ENCODE data around the gene PXN.
"Not testable (repeated sequence)": the region's sequence is repeated elsewhere in the genome, so short reads cannot be mapped to it uniquely, and the experiment has no call there.

PXN gene

DNA sequence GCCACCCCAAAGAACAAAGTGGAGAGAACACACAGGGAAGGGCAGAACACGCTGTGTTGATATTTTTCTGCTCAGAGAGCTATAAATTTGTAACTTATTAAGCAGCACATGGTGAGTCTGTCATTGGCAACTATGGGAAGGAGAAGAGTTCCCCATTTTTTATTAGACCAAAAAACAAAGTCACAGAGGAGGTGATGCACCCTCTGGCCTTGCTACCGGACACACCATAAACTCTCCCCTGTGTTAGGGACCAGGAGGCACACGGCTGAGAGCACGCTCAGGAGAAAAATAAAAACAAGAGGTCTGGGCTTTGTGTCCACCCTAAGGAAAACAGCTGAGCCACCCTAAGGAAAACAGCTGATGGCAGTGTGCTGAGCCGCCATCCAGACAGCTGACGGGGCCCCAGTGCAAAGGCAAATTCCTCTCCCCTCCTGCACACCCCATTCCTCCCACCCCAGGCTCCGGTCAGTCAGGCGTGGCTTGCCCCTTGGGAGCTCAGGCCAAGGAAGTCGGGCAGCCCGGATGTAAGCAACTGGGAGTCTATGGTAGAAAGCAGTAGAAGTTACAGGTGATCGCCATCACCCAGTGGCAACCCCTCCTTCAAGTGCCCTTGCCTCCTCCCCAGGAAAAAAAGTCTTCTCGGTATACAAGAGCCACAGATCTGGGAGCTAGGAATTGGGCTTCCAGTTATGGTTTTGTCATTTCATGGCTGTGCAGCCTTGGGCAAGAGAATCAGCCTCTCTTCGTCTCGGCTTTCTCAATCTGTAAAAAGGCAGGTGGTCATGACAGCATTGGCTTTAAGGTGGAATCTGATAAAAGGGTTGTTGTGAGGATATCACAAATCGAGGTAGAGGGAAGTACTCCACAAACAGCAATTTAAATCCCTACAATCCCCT is 2.4 kb downstream of the PXN start:
- DNase-seq (ENCODE audit: low read depth in 2 of 2): no peak

DNA sequence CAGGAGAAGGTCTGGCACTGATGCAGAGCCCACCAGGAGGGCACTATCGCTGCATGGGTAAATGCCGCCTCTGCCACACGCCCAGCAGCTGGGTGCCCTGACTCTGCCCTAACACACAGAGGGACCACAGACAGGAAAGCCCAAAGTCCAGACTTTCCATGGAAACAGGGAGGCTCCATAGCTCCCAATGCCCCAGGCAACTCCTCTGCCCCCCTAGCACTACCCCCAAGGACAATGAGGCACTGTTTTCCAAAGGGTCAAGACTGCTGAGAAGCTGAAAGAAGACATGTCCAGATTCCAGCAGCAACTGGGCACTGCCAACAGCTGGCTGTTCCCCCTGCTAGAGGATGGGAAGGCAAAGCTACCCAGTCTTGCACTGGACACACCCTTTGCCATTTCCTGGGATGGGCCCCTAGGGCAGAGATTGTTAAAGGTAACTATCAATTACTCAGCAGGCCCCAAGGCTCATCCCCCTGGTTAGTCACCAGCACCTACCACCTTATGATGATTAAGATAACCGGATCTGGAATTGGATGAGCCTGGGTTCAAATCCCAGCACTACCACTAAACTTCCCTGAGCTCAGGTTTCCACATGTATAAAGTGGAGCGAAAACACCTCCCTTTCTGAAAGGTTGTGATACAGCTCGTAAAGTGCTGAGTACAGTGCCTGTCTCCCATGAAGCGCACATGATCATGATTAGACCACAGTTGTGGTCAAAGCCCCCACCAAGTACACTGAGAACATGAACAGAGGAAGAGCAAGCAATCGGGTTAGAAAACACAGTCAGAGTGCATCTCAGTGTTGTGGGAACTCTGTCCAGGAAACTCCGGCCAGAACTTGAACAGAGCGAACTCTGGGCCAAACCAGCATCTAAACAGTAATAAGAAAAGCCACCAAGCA is 3.3 kb downstream of the PXN start:
- no peak for DNase-seq (ENCODE audit: low read depth in 2 of 2)

DNA sequence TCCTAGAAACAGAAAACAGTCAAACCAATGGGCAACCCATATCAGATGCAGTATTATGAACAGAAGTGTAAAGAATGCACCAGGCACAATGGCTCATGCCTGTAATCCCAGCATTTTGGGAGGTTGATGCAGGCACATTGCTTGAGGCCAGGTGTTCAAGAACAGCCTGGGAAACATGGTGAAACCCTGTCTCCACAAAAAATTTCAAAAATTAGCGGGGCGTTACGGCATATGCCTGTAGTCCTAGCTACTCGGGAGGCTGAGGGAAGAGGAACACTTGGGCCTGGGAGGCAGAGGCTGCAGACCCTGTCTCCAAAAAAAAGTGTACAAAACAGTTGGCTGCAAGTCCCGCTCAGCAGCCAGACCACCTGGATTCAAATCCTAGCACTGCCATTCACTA is 4.9 kb downstream of the PXN start:
- DNase-seq (ENCODE audit: low read depth in 2 of 2): no peak

DNA sequence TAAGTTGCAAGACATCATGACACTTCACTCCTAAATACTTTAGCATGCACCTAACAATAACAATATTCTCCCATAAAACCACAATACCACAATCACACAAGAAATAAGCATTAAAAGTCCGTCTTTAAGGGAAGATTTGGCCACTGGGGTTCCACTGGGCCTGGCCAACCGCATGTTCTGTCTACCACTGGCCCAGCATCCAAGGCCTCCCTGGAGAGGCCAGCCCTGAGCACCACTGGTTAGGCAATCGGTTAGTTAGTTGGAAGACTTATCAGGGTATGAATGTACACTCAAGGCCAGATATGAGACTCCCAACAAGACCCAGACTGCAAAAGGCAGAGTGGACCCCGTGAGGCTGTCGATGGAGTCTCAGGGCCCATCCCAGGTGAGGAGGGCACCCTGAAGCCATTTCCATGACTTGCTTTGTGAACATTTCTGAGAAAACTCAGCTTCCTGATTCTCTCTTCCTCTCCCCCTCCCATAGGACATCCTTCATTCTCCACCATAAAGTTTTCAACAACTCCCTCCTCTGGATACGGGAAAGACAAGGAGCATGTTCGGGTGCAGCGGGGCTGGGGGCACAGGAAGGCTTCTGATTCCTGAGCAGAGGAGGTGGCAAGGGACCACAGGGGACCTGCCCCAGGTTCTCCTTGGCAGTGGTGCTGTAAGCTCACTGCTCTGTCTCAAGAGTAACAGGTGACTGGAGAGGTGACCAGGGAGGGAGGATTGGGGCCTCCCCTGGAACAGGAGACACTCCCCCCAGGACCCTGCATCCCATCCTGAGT is 5.9 kb downstream of the PXN start:
- no peak for DNase-seq (ENCODE audit: low read depth in 2 of 2)

DNA sequence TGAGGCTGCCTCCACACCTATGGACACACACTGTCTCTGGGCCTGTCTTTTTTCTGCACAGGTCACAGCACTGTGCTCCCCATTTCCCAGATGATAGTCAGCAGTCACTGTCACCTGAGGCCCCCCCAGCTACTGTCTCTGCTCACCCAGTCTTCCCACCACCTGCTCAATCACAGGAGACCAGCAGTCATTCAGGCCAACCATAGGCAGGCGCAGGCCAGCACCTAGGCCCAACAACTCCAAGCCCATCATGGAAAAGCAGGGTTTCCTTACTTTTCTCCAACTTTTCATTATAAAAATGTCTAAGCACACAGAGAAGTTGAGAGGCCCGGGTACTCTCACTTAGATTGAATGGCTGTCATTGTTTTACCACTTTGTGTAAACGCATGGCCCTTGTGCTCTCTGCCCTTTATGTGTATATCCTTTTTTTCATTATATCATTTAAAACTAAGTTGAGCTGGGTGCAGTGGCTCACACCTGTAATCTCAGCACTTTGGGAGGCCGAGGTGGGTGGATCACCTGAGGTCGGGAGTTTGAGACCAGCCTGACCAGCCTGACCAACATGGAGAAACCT is 7.1 kb downstream of the PXN start:
- DNase-seq (ENCODE audit: low read depth in 2 of 2): no peak

DNA sequence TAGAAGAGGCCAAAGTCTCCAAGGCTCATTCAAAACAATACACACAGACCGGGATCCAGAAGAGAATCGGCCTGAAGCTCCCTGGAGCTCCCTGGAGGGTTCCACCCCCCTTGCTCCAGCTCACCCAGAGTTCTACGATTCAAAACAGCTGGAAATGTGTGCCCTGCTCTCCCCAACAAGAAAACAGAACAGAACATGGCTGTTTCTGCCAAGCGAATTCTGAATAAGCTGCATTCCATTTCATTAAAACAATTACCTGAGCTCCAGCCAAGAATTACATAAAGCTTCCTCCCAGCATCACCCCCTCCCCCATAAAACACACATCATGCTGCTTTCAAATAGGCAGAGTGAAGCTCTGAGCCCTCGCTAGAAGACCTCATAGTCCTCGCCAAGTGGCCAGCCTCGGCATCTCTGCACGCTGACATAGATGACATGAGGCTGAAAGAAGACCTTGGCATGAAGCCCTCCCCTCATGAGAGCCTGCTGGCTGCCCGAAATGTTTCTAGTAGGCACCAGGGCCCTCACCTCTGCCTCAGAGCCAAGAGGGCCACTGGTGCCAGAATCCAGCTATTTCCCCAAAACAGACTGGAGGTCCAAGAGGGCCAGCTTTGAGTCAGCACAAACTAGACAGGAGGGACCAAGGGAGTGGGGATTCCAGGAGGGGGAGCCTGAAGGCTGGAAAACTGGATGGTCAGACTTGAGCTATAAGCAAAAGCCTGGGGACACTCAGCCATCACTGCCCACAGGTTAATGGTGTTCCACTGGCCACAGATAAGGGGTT is 8.3 kb downstream of the PXN start:
- DNase-seq (ENCODE audit: low read depth in 2 of 2): no peak

DNA sequence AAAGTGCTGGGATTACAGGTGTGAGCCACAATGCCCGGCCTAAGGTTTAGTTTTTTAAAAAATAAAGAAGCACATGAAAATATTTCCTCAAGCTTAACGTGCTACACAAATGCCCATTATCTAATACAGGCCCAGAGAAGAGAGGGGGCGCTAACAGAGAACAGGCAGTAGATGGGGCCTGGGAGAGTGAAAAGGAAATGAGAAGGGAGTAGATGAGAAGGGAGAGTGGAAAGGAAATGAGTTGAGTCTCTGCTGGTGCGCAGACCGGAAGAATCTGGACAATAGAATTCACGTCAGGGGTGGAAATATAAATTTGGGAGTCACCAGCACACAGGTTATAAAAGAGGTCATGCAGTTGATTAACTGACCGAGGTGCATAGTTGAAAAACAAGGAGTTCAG is 10.7 kb downstream of the PXN start:
- DNase-seq (ENCODE audit: low read depth in 2 of 2): no peak

DNA sequence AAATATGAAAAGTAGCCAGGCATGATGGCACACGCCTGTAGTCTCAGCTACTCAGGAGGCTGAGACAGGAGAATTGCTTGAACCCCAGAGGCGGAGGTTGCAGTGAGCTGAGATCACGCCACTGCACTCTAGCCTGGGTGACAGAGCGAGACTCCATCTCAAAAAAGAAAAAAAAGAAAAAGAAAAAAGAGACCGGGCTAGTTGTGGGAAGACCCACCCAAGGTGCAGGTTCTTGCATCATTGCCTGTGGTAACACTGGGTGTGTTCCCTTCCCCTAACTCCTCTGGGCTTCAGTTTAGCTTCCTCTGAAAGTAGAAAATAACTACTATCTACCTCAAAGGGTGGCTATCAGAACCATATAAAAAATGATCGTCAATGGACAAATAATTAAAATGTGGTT is 12.2 kb downstream of the PXN start:
- not testable (repeated sequence) for DNase-seq (ENCODE audit: low read depth in 2 of 2)

DNA sequence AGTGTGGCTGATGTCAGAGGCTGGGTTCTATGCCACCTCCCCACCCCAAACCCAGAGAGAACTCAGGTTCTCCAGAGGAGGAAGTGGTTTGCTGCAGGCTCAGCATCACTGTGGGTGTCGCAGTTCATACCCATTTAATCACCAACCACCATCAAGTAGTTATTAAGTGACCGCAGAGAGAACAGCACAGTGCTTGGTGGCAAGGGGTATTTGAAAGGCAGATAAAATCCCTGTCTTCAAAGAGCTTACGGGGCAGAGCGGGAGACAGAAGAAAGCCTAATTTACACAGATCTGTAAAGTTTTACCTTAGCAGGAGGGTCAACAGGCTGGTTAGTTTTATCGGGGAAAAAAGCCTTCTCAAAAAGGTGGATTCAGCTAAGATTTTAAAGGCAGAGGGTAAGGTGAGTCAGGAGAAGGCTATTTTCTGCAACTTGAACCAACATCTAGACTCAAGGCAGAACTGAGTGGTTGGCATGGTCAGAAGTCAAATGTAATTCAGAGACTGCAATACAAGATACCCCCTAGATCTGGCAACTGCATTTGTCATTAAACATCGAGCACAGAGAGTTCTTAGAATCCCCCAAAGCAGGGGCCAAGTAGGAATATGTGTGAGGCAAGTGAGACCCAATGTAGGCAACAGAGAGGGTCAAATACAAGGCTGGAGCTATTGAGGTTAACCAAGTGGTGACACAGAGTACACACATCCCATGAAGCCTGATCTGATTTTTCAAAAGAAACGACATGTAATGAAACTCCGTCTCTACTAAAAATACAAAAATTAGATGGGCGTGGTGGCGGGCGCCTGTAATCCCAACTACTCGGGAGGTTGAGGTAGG is 13.2 kb downstream of the PXN start:
- peak; percentile 45 to 60 for DNase-seq (ENCODE audit: low read depth in 2 of 2)

DNA sequence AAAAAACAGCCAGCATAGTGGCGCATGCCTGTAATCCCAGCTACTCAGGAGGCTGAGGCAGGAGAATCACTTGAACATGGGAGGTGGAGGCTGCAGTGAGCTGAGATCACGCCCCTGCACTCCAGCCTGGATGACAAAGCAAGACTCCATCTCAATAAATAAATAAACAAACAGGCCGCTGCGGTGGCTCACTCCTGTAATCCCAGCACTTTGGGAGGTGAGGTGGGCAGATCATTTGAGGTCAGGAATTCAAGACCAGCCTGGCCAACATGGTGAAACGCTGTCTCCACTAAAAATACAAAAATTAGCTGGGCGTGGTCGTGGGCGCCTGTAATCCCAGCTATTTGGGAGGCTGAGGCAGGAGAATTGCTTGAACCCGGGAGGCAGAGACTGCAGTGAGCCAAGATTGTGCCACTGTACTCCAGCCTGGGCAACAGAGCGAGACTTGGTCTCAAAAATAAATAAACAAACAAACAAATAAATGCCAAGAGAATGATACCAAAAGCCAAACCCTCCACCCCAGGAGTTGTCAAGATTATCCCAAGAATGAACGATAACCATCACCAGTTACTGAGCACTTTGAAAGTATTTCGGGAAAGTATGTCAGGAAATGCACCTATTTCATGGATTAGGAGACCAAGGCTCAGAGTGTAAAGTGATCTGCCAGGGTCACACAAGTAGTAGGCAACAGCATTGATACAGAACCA is 14.0 kb downstream of the PXN start:
- not testable (repeated sequence) for DNase-seq (ENCODE audit: low read depth in 2 of 2)

DNA sequence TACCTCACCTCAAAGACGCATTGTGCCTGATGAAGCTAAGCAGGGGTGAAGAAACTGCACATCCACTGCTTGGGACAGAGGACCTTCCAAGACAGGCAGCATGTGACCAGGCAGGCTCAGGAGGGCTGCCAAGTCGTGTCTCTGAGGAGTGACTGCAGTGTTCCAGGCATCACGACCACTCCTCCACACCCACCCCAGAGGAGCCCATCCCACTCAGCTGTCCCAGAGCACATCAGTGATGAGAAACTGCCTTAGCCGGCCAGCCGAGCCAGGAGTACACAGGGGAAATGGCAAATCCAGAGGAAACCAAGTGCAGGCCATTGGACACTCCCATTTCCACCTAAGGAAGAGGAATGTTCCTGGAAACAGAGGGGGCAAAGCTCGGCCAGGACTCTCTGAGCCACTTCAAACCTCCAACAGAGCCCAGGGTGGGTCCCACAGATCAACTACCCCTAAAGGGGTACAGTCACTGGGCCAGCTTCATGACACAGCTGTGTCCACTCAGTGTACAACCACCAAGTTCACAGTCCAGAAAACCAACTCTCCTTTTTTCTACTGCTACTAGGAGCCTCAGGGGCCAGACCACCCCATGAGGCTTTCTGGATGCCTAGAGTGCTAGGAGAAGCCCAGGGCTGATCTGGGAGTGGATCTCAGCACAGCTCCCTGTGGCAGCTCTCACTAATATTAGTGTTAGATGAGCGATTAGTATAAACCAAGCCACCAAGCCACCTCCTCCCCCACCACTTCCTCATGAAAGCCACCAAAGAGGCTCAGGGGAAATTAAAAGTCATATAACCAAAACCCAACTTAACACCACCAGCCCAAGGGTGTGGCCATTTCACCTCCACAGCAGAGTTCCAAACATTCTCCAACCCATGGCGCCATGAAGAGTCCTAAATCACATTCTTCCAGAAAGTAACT is 15.4 kb downstream of the PXN start:
- no peak for DNase-seq (ENCODE audit: low read depth in 2 of 2)

DNA sequence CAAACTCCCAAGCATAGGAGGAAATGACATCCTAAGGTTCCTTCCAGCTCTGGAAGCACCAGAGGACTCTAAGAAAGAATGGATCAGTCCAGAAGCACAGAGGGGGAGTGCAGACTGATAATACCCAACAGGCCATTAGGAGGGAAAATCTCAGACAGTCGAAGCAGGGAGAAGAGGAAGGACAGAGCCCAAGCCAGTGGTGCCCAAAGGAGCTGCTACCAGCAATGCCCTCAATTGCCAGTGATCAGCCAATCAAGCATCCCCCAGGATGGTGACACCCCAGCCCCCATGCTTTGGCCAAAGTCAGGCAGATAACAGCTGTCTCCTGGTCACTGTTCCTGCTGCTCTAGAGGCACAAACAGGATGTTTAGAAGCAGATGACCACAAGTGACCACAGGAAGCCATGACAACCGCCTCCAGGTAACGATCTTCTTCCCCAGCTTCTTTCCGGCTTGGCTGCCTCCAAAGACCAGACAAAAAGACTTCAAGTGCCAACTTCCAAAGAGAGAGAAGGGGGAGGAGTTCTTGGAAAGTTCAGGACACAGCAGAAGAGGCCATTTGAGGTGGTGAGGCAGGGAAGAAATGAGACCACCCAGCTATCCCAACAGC is 16.2 kb downstream of the PXN start:
- no peak for DNase-seq (ENCODE audit: low read depth in 2 of 2)

DNA sequence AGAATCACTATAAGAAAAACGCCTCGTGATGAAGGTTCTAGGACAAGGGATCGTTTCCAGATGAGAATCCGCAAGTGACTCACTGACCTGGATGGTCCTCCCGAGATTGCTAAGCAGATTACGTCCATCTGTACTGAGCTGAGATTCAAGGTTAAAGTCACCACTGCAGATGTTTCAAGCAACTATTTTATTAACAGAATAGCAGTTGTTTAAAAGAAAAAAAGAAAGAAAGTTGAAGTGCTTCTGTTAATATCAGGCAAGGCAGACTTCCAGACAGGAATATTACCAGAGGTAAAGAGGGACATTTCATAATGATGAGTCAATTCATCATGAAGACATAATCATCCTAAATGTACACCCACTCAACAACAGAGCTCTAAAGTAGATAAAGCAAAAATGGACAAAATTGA is 17.9 kb downstream of the PXN start:
- no peak for DNase-seq (ENCODE audit: low read depth in 2 of 2)

DNA sequence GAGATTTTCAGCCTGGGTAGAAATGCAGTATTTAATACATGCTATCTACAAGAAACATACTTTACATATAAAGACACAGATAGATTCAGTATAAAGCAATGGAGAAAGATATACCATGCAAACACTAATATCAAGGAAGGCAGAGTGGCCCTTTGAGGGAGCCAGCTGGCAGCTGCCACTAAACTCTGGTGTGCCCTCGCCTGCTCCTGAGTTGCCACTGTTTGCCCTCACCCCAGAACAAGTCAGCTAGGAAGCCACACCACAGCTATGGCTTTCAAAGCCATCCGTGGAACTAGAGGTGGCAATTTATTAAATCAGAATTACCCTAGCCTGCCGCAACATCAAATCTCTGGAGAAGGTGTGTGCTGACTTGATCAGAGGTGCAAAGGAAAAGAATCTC is 18.3 kb downstream of the PXN start:
- DNase-seq (ENCODE audit: low read depth in 2 of 2): no peak

DNA sequence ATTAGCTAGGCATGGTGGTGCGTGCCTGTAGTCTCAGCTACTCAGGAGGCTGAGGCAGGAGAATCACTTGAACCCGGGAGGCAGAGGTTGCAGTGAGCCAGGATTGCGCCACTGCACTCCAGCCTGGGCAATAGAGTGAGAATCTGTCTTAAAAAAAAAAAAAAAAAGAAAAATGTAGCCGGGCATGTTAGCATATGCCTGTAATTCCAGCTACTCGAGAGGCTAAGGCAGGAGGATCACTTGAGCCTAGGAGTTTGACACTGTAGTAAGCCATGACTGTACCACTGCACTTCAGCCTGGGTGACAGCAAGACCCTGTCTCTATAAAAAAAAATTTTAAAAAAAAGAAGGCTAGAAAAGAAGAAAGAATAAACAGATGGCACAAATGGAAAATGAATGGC is 18.8 kb downstream of the PXN start:
- not testable (repeated sequence) for DNase-seq (ENCODE audit: low read depth in 2 of 2)

DNA sequence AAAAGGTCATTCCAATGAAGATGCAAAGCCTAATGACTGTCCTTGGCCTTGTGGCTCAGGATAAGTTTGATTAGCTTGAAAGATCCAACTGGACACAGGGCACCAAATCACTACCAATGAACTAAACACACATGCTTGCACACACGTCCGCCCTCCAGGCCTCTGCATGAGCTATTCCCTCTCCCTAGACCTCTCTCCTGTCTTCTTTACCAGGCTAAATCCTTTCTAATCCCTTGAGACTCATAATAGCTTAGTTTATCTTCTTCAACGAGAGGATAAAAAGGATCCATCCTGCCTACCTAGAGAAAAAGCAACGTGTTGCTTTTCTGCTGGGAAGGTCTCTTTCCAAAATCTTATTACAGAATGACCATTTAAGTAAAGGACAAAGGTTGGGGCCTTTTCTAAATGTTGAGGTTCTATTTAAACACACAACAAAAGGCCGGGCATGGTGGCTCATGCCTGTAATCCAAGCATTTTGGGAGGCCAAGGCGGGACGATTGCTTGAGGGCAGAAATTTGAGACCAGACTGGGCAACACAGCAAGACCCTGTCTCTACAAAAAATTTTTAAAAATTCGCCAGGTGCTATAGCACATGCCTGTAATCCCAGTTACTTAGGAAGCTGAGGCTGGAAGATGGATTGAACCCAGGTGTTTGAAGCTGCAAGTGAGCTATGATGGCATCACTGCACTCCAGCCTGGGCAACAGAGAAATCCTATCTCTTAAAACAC is 22.4 kb downstream of the PXN start:
- DNase-seq (ENCODE audit: low read depth in 2 of 2): no peak

DNA sequence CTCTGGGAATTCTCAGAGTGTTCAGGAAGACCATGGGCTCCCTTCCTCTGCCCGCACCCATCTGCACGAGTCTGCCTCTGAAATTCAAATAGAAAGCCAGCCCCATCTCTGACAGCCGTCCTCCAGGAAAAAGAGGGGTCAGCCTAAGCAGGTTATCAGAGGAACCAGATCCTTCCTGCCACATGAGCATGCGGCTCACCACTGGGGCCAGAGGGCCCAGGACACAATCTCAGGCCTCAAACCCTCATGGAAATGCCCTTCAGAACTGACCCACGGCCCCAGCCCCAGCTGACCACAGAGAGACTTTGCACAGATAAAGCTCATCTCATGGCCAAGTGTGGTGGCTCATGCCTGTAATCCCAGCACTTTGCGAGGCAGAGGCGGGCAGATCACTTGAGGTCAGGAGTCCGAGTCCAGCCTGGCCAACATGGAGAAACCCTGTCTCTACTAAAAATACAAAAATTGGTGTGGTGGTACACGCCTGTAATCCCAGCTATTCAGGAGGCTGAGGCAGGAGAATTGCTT is 23.2 kb downstream of the PXN start:
- no peak for DNase-seq (ENCODE audit: low read depth in 2 of 2)

Data from stimulated activated CD4-positive, alpha-beta T cell treated with anti-CD3 and anti-CD28 coated beads, Interleukin-12 subunit alpha, Interleukin-12 subunit beta, amount 100 ng/mL, for 24 hours (primary cell).